UCSD-AML1 (cell line): Measurements from ENCODE around the gene GMNC.
A peak's percentile ranks its signal among the peaks of the same experiment; 100 is the strongest.

Experiments
- DNase-seq: peaks from one replicate; lab custom pipeline; 2025; ENCODE audit not compliant: unreplicated experiment; lab: John Stamatoyannopoulos, UW

The GMNC gene

GRCh38 chr3:190849607-190850006, 12.9 kb downstream of the GMNC start:
- DNase-seq = no peak

- DNase-seq = no peak
Observed at GRCh38 chr3:190848870-190849269, 13.6 kb downstream of the GMNC start.

GRCh38 chr3:190847436-190847835, 15.1 kb downstream of the GMNC start:
- no peak for DNase-seq

- DNase-seq = no peak
Observed at GRCh38 chr3:190840146-190840545, 22.3 kb downstream of the GMNC start.

GRCh38 chr3:190831225-190831624, 31.3 kb downstream of the GMNC start:
- no peak for DNase-seq

- no peak for DNase-seq
Observed at GRCh38 chr3:190830031-190830430, 32.5 kb downstream of the GMNC start.

GRCh38 chr3:190826018-190826417, 36.5 kb downstream of the GMNC start:
- no peak for DNase-seq

GRCh38 chr3:190825386-190826016, 37.0 kb downstream of the GMNC start:
- DNase-seq = no peak

- DNase-seq = peak; percentile 9
Observed at GRCh38 chr3:190811775-190812480, 50.6 kb downstream of the GMNC start.

- DNase-seq = no peak
Observed at GRCh38 chr3:190810957-190811356, 51.5 kb downstream of the GMNC start.

- DNase-seq = no peak
Observed at GRCh38 chr3:190809351-190809750, 53.1 kb downstream of the GMNC start.

GRCh38 chr3:190807719-190808375, 54.6 kb downstream of the GMNC start:
- no peak for DNase-seq
